ENCODE measurements around the gene DUOX1.

GRCh38 chr15:45083223-45083622, 46.6 kb upstream of the DUOX1 start:
- TF ChIP-seq HNRNPH1 (optimal IDR thresholded peaks at IDR 0.05; ENCODE audit: low read depth, low read length), result no peak
- no peak for TF ChIP-seq ZNF281 (CRISPR knock-in tag; IDR thresholded peaks at IDR 0.05; ENCODE audit: borderline replicate concordance)
- TF ChIP-seq, protein P1, sequence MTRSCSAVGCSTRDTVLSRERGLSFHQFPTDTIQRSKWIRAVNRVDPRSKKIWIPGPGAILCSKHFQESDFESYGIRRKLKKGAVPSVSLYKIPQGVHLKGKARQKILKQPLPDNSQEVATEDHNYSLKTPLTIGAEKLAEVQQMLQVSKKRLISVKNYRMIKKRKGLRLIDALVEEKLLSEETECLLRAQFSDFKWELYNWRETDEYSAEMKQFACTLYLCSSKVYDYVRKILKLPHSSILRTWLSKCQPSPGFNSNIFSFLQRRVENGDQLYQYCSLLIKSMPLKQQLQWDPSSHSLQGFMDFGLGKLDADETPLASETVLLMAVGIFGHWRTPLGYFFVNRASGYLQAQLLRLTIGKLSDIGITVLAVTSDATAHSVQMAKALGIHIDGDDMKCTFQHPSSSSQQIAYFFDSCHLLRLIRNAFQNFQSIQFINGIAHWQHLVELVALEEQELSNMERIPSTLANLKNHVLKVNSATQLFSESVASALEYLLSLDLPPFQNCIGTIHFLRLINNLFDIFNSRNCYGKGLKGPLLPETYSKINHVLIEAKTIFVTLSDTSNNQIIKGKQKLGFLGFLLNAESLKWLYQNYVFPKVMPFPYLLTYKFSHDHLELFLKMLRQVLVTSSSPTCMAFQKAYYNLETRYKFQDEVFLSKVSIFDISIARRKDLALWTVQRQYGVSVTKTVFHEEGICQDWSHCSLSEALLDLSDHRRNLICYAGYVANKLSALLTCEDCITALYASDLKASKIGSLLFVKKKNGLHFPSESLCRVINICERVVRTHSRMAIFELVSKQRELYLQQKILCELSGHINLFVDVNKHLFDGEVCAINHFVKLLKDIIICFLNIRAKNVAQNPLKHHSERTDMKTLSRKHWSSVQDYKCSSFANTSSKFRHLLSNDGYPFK (CRISPR knock-in tag; IDR thresholded peaks at IDR 0.05; ENCODE audit: borderline replicate concordance), result no peak
- TF ChIP-seq, protein P2, sequence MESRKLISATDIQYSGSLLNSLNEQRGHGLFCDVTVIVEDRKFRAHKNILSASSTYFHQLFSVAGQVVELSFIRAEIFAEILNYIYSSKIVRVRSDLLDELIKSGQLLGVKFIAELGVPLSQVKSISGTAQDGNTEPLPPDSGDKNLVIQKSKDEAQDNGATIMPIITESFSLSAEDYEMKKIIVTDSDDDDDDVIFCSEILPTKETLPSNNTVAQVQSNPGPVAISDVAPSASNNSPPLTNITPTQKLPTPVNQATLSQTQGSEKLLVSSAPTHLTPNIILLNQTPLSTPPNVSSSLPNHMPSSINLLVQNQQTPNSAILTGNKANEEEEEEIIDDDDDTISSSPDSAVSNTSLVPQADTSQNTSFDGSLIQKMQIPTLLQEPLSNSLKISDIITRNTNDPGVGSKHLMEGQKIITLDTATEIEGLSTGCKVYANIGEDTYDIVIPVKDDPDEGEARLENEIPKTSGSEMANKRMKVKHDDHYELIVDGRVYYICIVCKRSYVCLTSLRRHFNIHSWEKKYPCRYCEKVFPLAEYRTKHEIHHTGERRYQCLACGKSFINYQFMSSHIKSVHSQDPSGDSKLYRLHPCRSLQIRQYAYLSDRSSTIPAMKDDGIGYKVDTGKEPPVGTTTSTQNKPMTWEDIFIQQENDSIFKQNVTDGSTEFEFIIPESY (CRISPR knock-in tag; IDR thresholded peaks at IDR 0.05), result no peak
- TF ChIP-seq, protein P3, sequence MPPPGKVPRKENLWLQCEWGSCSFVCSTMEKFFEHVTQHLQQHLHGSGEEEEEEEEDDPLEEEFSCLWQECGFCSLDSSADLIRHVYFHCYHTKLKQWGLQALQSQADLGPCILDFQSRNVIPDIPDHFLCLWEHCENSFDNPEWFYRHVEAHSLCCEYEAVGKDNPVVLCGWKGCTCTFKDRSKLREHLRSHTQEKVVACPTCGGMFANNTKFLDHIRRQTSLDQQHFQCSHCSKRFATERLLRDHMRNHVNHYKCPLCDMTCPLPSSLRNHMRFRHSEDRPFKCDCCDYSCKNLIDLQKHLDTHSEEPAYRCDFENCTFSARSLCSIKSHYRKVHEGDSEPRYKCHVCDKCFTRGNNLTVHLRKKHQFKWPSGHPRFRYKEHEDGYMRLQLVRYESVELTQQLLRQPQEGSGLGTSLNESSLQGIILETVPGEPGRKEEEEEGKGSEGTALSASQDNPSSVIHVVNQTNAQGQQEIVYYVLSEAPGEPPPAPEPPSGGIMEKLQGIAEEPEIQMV (CRISPR knock-in tag; IDR thresholded peaks at IDR 0.05; ENCODE audit: low read depth), result no peak
- TF ChIP-seq BRF2 (CRISPR knock-in tag; IDR thresholded peaks at IDR 0.05), result no peak
- TF ChIP-seq POLR2A (IDR thresholded peaks at IDR 0.05; ENCODE audit: insufficient read depth in 1 of 2, low read depth in 2 of 2, low read length in 2 of 2), result no peak
- TF ChIP-seq POLR2G (IDR thresholded peaks at IDR 0.05; ENCODE audit: low read depth, low read length), result no peak
- no peak for TF ChIP-seq RBFOX2 (IDR thresholded peaks at IDR 0.05; ENCODE audit: low read depth, low read length)
- TF ChIP-seq ZNF207 (IDR thresholded peaks at IDR 0.05; ENCODE audit: borderline replicate concordance), result no peak
